ENCODE results near the gene OR51M1. TPM values are rescaled to one million over a fixed set of nuclear protein-coding genes. Genes with fewer than 3 reads are reported as not detected.

Gene OR51M1
- total RNA-seq, 2 experiments from 2014 or later: not detected

DNA sequence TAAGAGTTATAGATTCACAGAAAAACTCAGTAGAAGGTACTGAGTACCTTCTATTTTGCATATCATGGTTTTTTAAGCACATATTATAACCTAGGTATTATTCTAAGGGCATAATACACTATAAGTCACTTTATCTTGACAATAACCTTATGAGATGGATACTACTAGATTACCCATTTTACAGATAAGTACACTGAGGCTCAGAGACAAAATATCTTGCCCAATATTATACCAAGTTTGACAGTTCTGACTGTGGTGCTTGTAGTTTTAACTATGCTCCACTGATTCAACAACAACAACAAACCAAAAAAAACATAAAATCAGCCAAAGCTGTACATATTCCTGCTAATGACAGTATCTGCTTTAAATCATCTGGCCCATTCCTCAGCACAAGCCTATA, 10.5 kb downstream of the OR51M1 start:
- no peak for TF ChIP-seq EZH2phosphoT487 (IDR thresholded peaks at IDR 0.05; ENCODE audit: borderline replicate concordance, low read depth, low read length)
- no peak for TF ChIP-seq CTCF (conservative IDR thresholded peaks at IDR 0.05; ENCODE audit: low read length)

GRCh38 chr11:5398936-5399335, 15.3 kb downstream of the OR51M1 start:
- Histone ChIP-seq H3K4me3 (ENCODE audit: low read depth, low read length, poor library complexity, severe bottlenecking) (no peak overlapping the region), H2AFZ (ENCODE audit: low read length) (no peak overlapping the region), H3K27ac (ENCODE audit: low read depth, low read length, poor library complexity, severe bottlenecking) (no peak overlapping the region), H3K4me2 (ENCODE audit: low read length) (no peak overlapping the region), H3K9me3 (ENCODE audit: low read length) (no peaks in the 10 kb centered on the region), H3K79me2 (ENCODE audit: insufficient read depth, low read depth, low read length) (no peaks in the 10 kb centered on the region), H3K36me3 (ENCODE audit: insufficient read depth, low read length) (no peaks in the 10 kb centered on the region), H3K9me2 (ENCODE audit: insufficient read depth, low read length) (no peaks in the 10 kb centered on the region), H4K20me1 (ENCODE audit: insufficient read depth, low read length) (no peaks in the 10 kb centered on the region), H3K4me1 (ENCODE audit: insufficient read depth, low read length, poor library complexity, severe bottlenecking) (no peaks in the 10 kb centered on the region)
- POLR2A ChIA-PET: interaction anchor here (0.6 kb wide), 1 partner anchor 11 kb away, joined by 5 read pairs; no protein-coding TSS in a partner anchor
- no peak for DNase-seq (ENCODE audit: low spot score)
- TF ChIP-seq EZH2phosphoT487 (IDR thresholded peaks at IDR 0.05; ENCODE audit: borderline replicate concordance, low read depth, low read length): no peak
- no peak for TF ChIP-seq CTCF (conservative IDR thresholded peaks at IDR 0.05; ENCODE audit: low read length)
- CTCF ChIA-PET (ENCODE audit: unreplicated experiment): no interaction called here
- intact Hi-C loops (cut with micrococcal nuclease; ENCODE audit: unreplicated experiment): no loop called here
- BruUV-seq (replicated peaks): no TSS peak

More for the DNA sequence above, 10.5 kb downstream of the OR51M1 start:
- no peak for DNase-seq (ENCODE audit: low spot score)
- Histone ChIP-seq H3K4me1 (ENCODE audit: insufficient read depth, low read length, poor library complexity, severe bottlenecking) (no peaks in the 10 kb centered on the region), H3K79me2 (ENCODE audit: insufficient read depth, low read depth, low read length) (no peaks in the 10 kb centered on the region), H3K4me3 (ENCODE audit: low read depth, low read length, poor library complexity, severe bottlenecking) (no peak overlapping the region), H3K4me2 (ENCODE audit: low read length) (no peak overlapping the region), H2AFZ (ENCODE audit: low read length) (no peak overlapping the region), H3K27ac (ENCODE audit: low read depth, low read length, poor library complexity, severe bottlenecking) (no peak overlapping the region), H3K9me3 (ENCODE audit: low read length) (no peaks in the 10 kb centered on the region), H3K9me2 (ENCODE audit: insufficient read depth, low read length) (no peaks in the 10 kb centered on the region), H4K20me1 (ENCODE audit: insufficient read depth, low read length) (no peaks in the 10 kb centered on the region), H3K36me3 (ENCODE audit: insufficient read depth, low read length) (no peaks in the 10 kb centered on the region)
- no TSS peak for BruUV-seq (replicated peaks)
- intact Hi-C loops (cut with micrococcal nuclease; ENCODE audit: unreplicated experiment): no loop called here
- CTCF ChIA-PET (ENCODE audit: unreplicated experiment): no interaction called here
- POLR2A ChIA-PET: interaction anchor here (0.7 kb wide), 1 partner anchor 690 kb away, joined by 3 read pairs; no protein-coding TSS in a partner anchor

DNA sequence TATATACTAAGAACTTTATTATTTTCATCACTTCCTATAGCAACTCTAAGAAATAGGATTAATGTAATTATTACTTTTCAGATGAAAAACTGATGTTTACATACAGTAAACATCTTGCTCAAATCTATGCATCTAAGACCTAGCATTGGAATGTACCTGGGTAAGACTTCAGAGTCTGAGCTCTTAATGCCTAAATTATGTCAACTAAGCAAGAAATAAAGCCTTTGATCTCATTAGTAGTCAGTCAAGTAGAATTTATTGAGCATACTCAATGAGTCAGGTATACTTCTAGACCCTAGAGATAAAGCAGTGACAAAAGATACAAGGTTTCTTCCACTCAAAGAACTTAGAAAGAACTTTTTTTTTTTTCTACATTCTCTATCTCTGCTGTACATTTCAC, 21.6 kb downstream of the OR51M1 start:
- H3K27ac ChIP-seq (ENCODE audit: low read depth, low read length, poor library complexity, severe bottlenecking): no peak overlapping the region
- H3K9me3 ChIP-seq (ENCODE audit: low read length): no peaks in the 10 kb centered on the region
- H3K9me2 ChIP-seq (ENCODE audit: insufficient read depth, low read length): no peaks in the 10 kb centered on the region
- no peaks in the 10 kb centered on the region for H3K79me2 ChIP-seq (ENCODE audit: insufficient read depth, low read depth, low read length)
- H3K36me3 ChIP-seq (ENCODE audit: insufficient read depth, low read length): no peaks in the 10 kb centered on the region
- POLR2A ChIA-PET: no interaction called here
- no peaks in the 10 kb centered on the region for H4K20me1 ChIP-seq (ENCODE audit: insufficient read depth, low read length)
- TF ChIP-seq EZH2phosphoT487 (IDR thresholded peaks at IDR 0.05; ENCODE audit: borderline replicate concordance, low read depth, low read length) (no peak), CTCF (conservative IDR thresholded peaks at IDR 0.05; ENCODE audit: low read length) (no peak)
- no peaks in the 10 kb centered on the region for H3K4me1 ChIP-seq (ENCODE audit: insufficient read depth, low read length, poor library complexity, severe bottlenecking)
- H2AFZ ChIP-seq (ENCODE audit: low read length): no peak overlapping the region
- intact Hi-C loops (cut with micrococcal nuclease; ENCODE audit: unreplicated experiment): no loop called here
- H3K4me3 ChIP-seq (ENCODE audit: low read depth, low read length, poor library complexity, severe bottlenecking): no peak overlapping the region
- CTCF ChIA-PET (ENCODE audit: unreplicated experiment): no interaction called here
- H3K4me2 ChIP-seq (ENCODE audit: low read length): no peak overlapping the region
- BruUV-seq (replicated peaks): no TSS peak
- DNase-seq (ENCODE audit: low spot score): no peak

All from OCI-LY7 (cell line).